H1 (cell line): ENCODE measurements around the gene OR4C6. TPM values are rescaled to one million over a fixed set of nuclear protein-coding genes. Genes with fewer than 3 reads are reported as not detected.

Source experiments
- CTCF ChIA-PET: fragments of 300-600 bp; sonication (Branson Sonifier 250); formaldehyde crosslinking; loops from one replicate; lab custom pipeline; 2021; ENCODE audit not compliant: partially characterized antibody; lab: Charles Lee
- POLR2A ChIA-PET: fragments of 300-600 bp; sonication (Branson Sonifier 250); formaldehyde crosslinking; loops from one replicate; lab custom pipeline; 2021; ENCODE audit warnings: inconsistent platforms; ENCODE audit not compliant: partially characterized antibody; lab: Charles Lee
- DNase-seq, 2 experiments: peaks; one replicate each; pipeline versions ENCODE4 v3.0.0 to v3.0.0-alpha.2; 2010 to 2022; ENCODE audit warnings: low spot score in 2 of 2, low read depth in 1 of 2, mixed read lengths in 1 of 2
- FAIRE-seq: peaks from 2 replicates; lab custom pipeline; 2011; peaks lifted over from hg19 to GRCh38; lab: Jason Lieb, UNC
- H2AFZ ChIP-seq: 2 replicates; pipeline ENCODE4 v1.8.1; 2012; ENCODE audit warnings: low read length, inconsistent platforms
- H2AK5ac ChIP-seq: 2 replicates; pipeline ENCODE4 v1.6.1; 2013; ENCODE audit warnings: low read depth, low read length
- H2BK120ac ChIP-seq: replicated peaks from 2 replicates; pipeline ENCODE3; 2013; ENCODE audit warnings: low read depth, low read length, inconsistent platforms
- H2BK12ac ChIP-seq: 2 replicates; pipeline ENCODE4 v1.6.1; 2013; ENCODE audit warnings: low read depth, low read length
- H2BK15ac ChIP-seq: 2 replicates; pipeline ENCODE4 v1.6.1; 2013; ENCODE audit warnings: low read length
- H2BK20ac ChIP-seq: 2 replicates; pipeline ENCODE4 v1.6.1; 2013; ENCODE audit warnings: low read length
- H2BK5ac ChIP-seq: 2 replicates; pipeline ENCODE4 v1.6.1; 2013; ENCODE audit warnings: low read depth, low read length
- H3K14ac ChIP-seq: 2 replicates; pipeline ENCODE4 v1.6.1; 2013; ENCODE audit warnings: inconsistent platforms; ENCODE audit not compliant: insufficient read length
- H3K18ac ChIP-seq: 2 replicates; pipeline ENCODE4 v1.6.1; 2013; ENCODE audit warnings: low read length; ENCODE audit errors: extremely low read depth
- H3K23ac ChIP-seq: 2 replicates; pipeline ENCODE4 v1.6.1; 2013; ENCODE audit warnings: inconsistent platforms; ENCODE audit not compliant: insufficient read length
- H3K23me2 ChIP-seq: 2 replicates; pipeline ENCODE4 v1.6.1; 2013; ENCODE audit warnings: low read depth, low read length
- H3K27ac ChIP-seq: 2 replicates; pipeline ENCODE4 v1.6.1; 2011; ENCODE audit warnings: low read depth, low read length, inconsistent platforms
- H3K27me3 ChIP-seq, 4 experiments: replicated peaks in 1 of 4; 1 replicate in 1 of 4; 2 replicates in 3 of 4; pipeline versions ENCODE4 v1.6.1 to v1.8.1; 2011 to 2013; ENCODE audit warnings: low read length in 3 of 4, mild to moderate bottlenecking in 3 of 4, inconsistent platforms in 2 of 4, mixed read lengths in 2 of 4, moderate library complexity in 1 of 4; ENCODE audit not compliant: control insufficient read depth in 3 of 4, insufficient read depth in 3 of 4; ENCODE audit errors: extremely low read depth in 1 of 4
- H3K36me3 ChIP-seq, 4 experiments: 2 replicates each; pipeline versions ENCODE4 v1.6.1 to v1.8.1; 2011 to 2013; ENCODE audit warnings: mild to moderate bottlenecking in 4 of 4, low read length in 3 of 4, moderate library complexity in 2 of 4, control low read depth in 1 of 4, inconsistent platforms in 1 of 4; ENCODE audit not compliant: insufficient read depth in 4 of 4, control insufficient read depth in 2 of 4
- H3K4ac ChIP-seq: replicated peaks from 2 replicates; pipeline ENCODE3; 2013; ENCODE audit warnings: low read length, low read depth, mixed read lengths, inconsistent platforms; ENCODE audit not compliant: insufficient read length
- H3K4me1 ChIP-seq, 4 experiments: replicated peaks in 1 of 4; 1 replicate in 1 of 4; 2 replicates in 3 of 4; pipeline versions ENCODE4 v1.6.1 to v1.8.1; 2011 to 2013; ENCODE audit warnings: low read length in 3 of 4, inconsistent platforms in 2 of 4, mixed read lengths in 1 of 4; ENCODE audit not compliant: insufficient read depth in 4 of 4, control insufficient read depth in 3 of 4
- H3K4me2 ChIP-seq, 2 experiments: 2 replicates each; pipeline versions ENCODE4 v1.6.1 to v1.8.1; 2011 to 2013; ENCODE audit warnings: low read depth in 2 of 2, low read length in 2 of 2, control low read depth in 1 of 2, inconsistent platforms in 1 of 2, mild to moderate bottlenecking in 1 of 2; ENCODE audit not compliant: insufficient read depth in 1 of 2
- H3K4me3 ChIP-seq, 4 experiments: fragments of 200-600, 300-600 bp in 1 of 4; sonication (generic), shearing (Covaris generic), sonication (Bioruptor Twin) in 1 of 4; 2 replicates each; pipeline versions ENCODE4 v1.5.1 to v1.8.1; 2011 to 2016; ENCODE audit warnings: low read length in 4 of 4, low read depth in 3 of 4, control low read depth in 2 of 4, inconsistent platforms in 2 of 4, mild to moderate bottlenecking in 2 of 4, mixed read lengths in 1 of 4, moderate library complexity in 1 of 4; ENCODE audit not compliant: insufficient read depth in 2 of 4; ENCODE audit errors: extremely low read depth in 1 of 4
- H3K56ac ChIP-seq: replicated peaks from 2 replicates; pipeline ENCODE3; 2013; ENCODE audit warnings: low read depth, mild to moderate bottlenecking, mixed read lengths, low read length, inconsistent platforms; ENCODE audit not compliant: insufficient read length
- H3K79me1 ChIP-seq: 2 replicates; pipeline ENCODE4 v1.6.1; 2013; ENCODE audit warnings: low read depth, low read length, control low read depth
- H3K79me2 ChIP-seq, 2 experiments: 2 replicates each; pipeline versions ENCODE4 v1.6.1 to v1.8.1; 2012 to 2013; ENCODE audit warnings: low read length in 2 of 2, mild to moderate bottlenecking in 2 of 2, inconsistent platforms in 1 of 2; ENCODE audit not compliant: insufficient read depth in 2 of 2, control insufficient read depth in 1 of 2
- H3K9ac ChIP-seq, 4 experiments: replicated peaks in 1 of 4; 1 replicate in 1 of 4; 2 replicates in 3 of 4; pipeline versions ENCODE4 v1.6.1 to v1.8.1; 2011 to 2013; ENCODE audit warnings: low read depth in 3 of 4, low read length in 3 of 4, control low read depth in 2 of 4, mild to moderate bottlenecking in 2 of 4, moderate library complexity in 2 of 4, inconsistent platforms in 1 of 4; ENCODE audit errors: extremely low read depth in 1 of 4
- H3K9me3 ChIP-seq, 2 experiments: 2 replicates each; pipeline versions ENCODE4 v1.6.1 to v1.8.1; 2012 to 2013; ENCODE audit warnings: mild to moderate bottlenecking in 2 of 2, moderate library complexity in 2 of 2, control low read depth in 1 of 2, inconsistent platforms in 1 of 2, low read depth in 1 of 2, low read length in 1 of 2, mixed read lengths in 1 of 2; ENCODE audit not compliant: insufficient read depth in 2 of 2
- H4K20me1 ChIP-seq, 2 experiments: replicated peaks in 1 of 2; 2 replicates each; pipeline versions ENCODE3 to v1.8.1; 2011 to 2013; ENCODE audit warnings: inconsistent platforms in 2 of 2, low read length in 2 of 2, mild to moderate bottlenecking in 1 of 2; ENCODE audit not compliant: insufficient read depth in 2 of 2, control insufficient read depth in 1 of 2
- H4K5ac ChIP-seq: 2 replicates; pipeline ENCODE4 v1.6.1; 2013; ENCODE audit warnings: low read length, low read depth, mixed read lengths, inconsistent platforms; ENCODE audit not compliant: insufficient read length
- H4K8ac ChIP-seq: 2 replicates; pipeline ENCODE4 v1.8.0; 2013; ENCODE audit warnings: mild to moderate bottlenecking, moderate library complexity, low read length, inconsistent platforms; ENCODE audit not compliant: insufficient read depth; ENCODE audit errors: extremely low read depth
- H4K91ac ChIP-seq: replicated peaks from 2 replicates; pipeline ENCODE3; 2013; ENCODE audit warnings: low read length, mixed read lengths, inconsistent platforms; ENCODE audit not compliant: insufficient read length
- TEAD4 ChIP-seq: IDR thresholded peaks from 2 replicates; pipeline ENCODE4 v1.6.1; 2012; ENCODE audit warnings: low read depth, low read length, inconsistent platforms, mixed read lengths
- WGBS, 2 experiments: shearing (Covaris generic) in 1 of 2; methylation state at CpG; one replicate each; pipeline versions ENCODE4 v1.1.6 to v1.1.7; 2013 to 2015; ENCODE audit warnings: low lambda C conversion rate in 2 of 2, mixed read lengths in 2 of 2, inconsistent platforms in 1 of 2, low coverage in 1 of 2, missing lambda C conversion rate in 1 of 2; ENCODE audit not compliant: insufficient replicate concordance in 2 of 2, insufficient coverage in 1 of 2, insufficient read length in 1 of 2; ENCODE audit errors: extremely low coverage in 1 of 2, missing lambda C conversion rate in 1 of 2; 5-methylcytosine and 5-hydroxymethylcytosine counted together
- polyA plus RNA-seq, 7 experiments: library from polyadenylated mRNA; depleted of rRNA in 3 of 7; stranded (reverse) in 5 of 7; unstranded in 2 of 7; fragments of >200 nt in 5 of 7; fragments of 200-250 nt in 2 of 7; gene quantifications; 1 replicate in 5 of 7; 2 replicates in 1 of 7; 4 replicates in 1 of 7; pipeline versions ENCODE4 v1.2.1 to v1.2.3, GENCODE V29; 2011 to 2013; ENCODE audit warnings: missing spikeins in 2 of 7, mixed read lengths in 2 of 7
- total RNA-seq: library from RNA; stranded (reverse); fragmentation: NEBNext Ultra II Directional; extraction: Animal tissue kit (Norgen Biotek cat#: 25700); gene quantifications from 2 replicates; pipeline ENCODE4 v1.2.1, GENCODE V29; 2021

OR4C6 gene
- total and polyA plus RNA-seq, 2 of the 8 experiments (the other 6 are each of a cell fraction or from before 2014, with no cell fraction given), result not detected

- H3K14ac ChIP-seq, result no peak within 1 kb of the TSS
- no peak within 1 kb of the TSS for H2BK5ac ChIP-seq
- no peak within 1 kb of the TSS for H3K9ac ChIP-seq
- no peak within 1 kb of the TSS for H3K18ac ChIP-seq
- H3K79me1 ChIP-seq, result no peaks in the 10 kb centered on the region
- no peaks in the 10 kb centered on the region for H4K20me1 ChIP-seq
- H4K8ac ChIP-seq, result no peak within 1 kb of the TSS
- ChIA-PET CTCF (no interaction called here), POLR2A (no interaction called here)
- H3K23ac ChIP-seq, result no peak within 1 kb of the TSS
- no peaks in the 10 kb centered on the region for H3K79me2 ChIP-seq
- H2AK5ac ChIP-seq, result no peak within 1 kb of the TSS
- H3K4ac ChIP-seq, result no peak within 1 kb of the TSS
- no peaks in the 10 kb centered on the region for H3K23me2 ChIP-seq
- no peak within 1 kb of the TSS for H2AFZ ChIP-seq
- no peaks in the 10 kb centered on the region for H3K4me1 ChIP-seq
- no peak within 1 kb of the TSS for H3K4me2 ChIP-seq
- H4K91ac ChIP-seq, result no peak within 1 kb of the TSS
- no peak within 1 kb of the TSS for H2BK15ac ChIP-seq
- WGBS, 2 experiments, result 67% methylated on average over 3 of the region's 3 CpGs; no CpG with 5 or more reads in 1 of the 2 experiments
- DNase-seq (no peak), FAIRE-seq (no peak)
- H4K5ac ChIP-seq, result no peak within 1 kb of the TSS
- H2BK120ac ChIP-seq, result no peak within 1 kb of the TSS
- no peak within 1 kb of the TSS for H2BK20ac ChIP-seq
- no peaks in the 10 kb centered on the region for H3K36me3 ChIP-seq
- H3K56ac ChIP-seq, result no peak within 1 kb of the TSS
- no peaks in the 10 kb centered on the region for H3K27me3 ChIP-seq
- H3K9me3 ChIP-seq, result peaks cover 14 to 22% of the 10 kb centered on the region in 2 experiments
- no peak within 1 kb of the TSS for H2BK12ac ChIP-seq
- H3K27ac ChIP-seq, result no peak within 1 kb of the TSS
- no peak within 1 kb of the TSS for H3K4me3 ChIP-seq
- no peak for TF ChIP-seq TEAD4
Measured at GRCh38 chr11:55634813-55635212, 27.2 kb upstream of the OR4C6 start, which contains the start of gene OR4P4. Gene OR4P4 (plus strand): TSS chr11:55635113.
